ENCODE measurements around the gene PAQR7.

GRCh38 chr1:25917996-25918395, 42.5 kb upstream of the PAQR7 start:
- TF ChIP-seq CTCF (IDR thresholded peaks at IDR 0.05) (no peak), ZFX (IDR thresholded peaks at IDR 0.05; ENCODE audit: borderline replicate concordance) (no peak)
